CD14-positive monocyte (primary cell): ENCODE results near the gene VAMP2. TPM values are rescaled to one million over a fixed set of nuclear protein-coding genes. Genes with fewer than 3 reads are reported as not detected.

Experiments used
- DNase-seq, 3 donors: peaks; one replicate each; pipeline ENCODE4 v3.0.0-alpha.2; 2011 to 2022
- H2AFZ ChIP-seq: 2 replicates; pipeline ENCODE4 v1.6.0; 2012; ENCODE audit warnings: mild to moderate bottlenecking, low read depth, low read length, inconsistent platforms; ENCODE audit not compliant: insufficient read depth, poor library complexity, severe bottlenecking
- H3K27ac ChIP-seq, 2 donors: 1 replicate in 1 of 2; 2 replicates in 1 of 2; pipeline ENCODE4 v1.5.1; 2012 to 2013; ENCODE audit warnings: low read length in 2 of 2, control low read depth in 1 of 2, inconsistent platforms in 1 of 2, low read depth in 1 of 2, mild to moderate bottlenecking in 1 of 2
- H3K27me3 ChIP-seq, 2 donors: one replicate each; pipeline versions ENCODE4 v1.6.0 to v1.6.1; 2011 to 2013; ENCODE audit warnings: low read length in 2 of 2; ENCODE audit not compliant: control insufficient read depth in 2 of 2, insufficient read depth in 2 of 2
- H3K36me3 ChIP-seq, 2 donors: replicated peaks in 1 of 2; 1 replicate in 1 of 2; 2 replicates in 1 of 2; pipeline versions ENCODE4 v1.5.1 to v1.6.1; 2012 to 2013; ENCODE audit warnings: low read length in 2 of 2, control low read depth in 1 of 2, inconsistent platforms in 1 of 2, mild to moderate bottlenecking in 1 of 2; ENCODE audit not compliant: insufficient read depth in 2 of 2, control insufficient read depth in 1 of 2
- H3K4me1 ChIP-seq, 2 donors: 1 replicate in 1 of 2; 2 replicates in 1 of 2; pipeline versions ENCODE4 v1.5.1 to v1.6.1; 2012 to 2013; ENCODE audit warnings: low read length in 2 of 2, control low read depth in 1 of 2, inconsistent platforms in 1 of 2, mild to moderate bottlenecking in 1 of 2, moderate library complexity in 1 of 2; ENCODE audit not compliant: insufficient read depth in 2 of 2, control insufficient read depth in 1 of 2
- H3K4me2 ChIP-seq: replicated peaks from 2 replicates; pipeline ENCODE3; 2012; ENCODE audit warnings: low read length, moderate library complexity, mild to moderate bottlenecking; ENCODE audit not compliant: poor library complexity, severe bottlenecking; ENCODE audit errors: extremely low read depth
- H3K4me3 ChIP-seq, 3 experiments: fragments of 200-600 bp in 1 of 3; sonication (generic) in 1 of 3; replicated peaks in 1 of 3; 1 replicate in 2 of 3; 2 replicates in 1 of 3; pipeline ENCODE4 v1.5.1; 2011 to 2013; ENCODE audit warnings: low read length in 3 of 3, mild to moderate bottlenecking in 3 of 3, control low read depth in 2 of 3, low read depth in 2 of 3, inconsistent platforms in 1 of 3, moderate library complexity in 1 of 3
- H3K79me2 ChIP-seq: 2 replicates; pipeline ENCODE4 v1.6.0; 2012; ENCODE audit warnings: mild to moderate bottlenecking, control low read depth, inconsistent platforms, low read length, moderate library complexity; ENCODE audit not compliant: insufficient read depth
- H3K9ac ChIP-seq: 2 replicates; pipeline ENCODE4 v1.6.0; 2017; ENCODE audit warnings: low read length, mild to moderate bottlenecking; ENCODE audit not compliant: insufficient read depth, poor library complexity, severe bottlenecking
- H3K9me3 ChIP-seq, 2 donors: replicated peaks in 1 of 2; 1 replicate in 1 of 2; 2 replicates in 1 of 2; pipeline versions ENCODE4 v1.5.1 to v1.6.1; 2012 to 2013; ENCODE audit warnings: low read length in 2 of 2, control low read depth in 1 of 2; ENCODE audit not compliant: control insufficient read depth in 1 of 2, insufficient read depth in 1 of 2
- H4K20me1 ChIP-seq: 2 replicates; pipeline ENCODE4 v1.6.0; 2012; ENCODE audit warnings: mild to moderate bottlenecking, low read length, control low read depth, moderate library complexity; ENCODE audit not compliant: insufficient read depth
- H3K27ac Mint-ChIP-seq, 7 donors: one replicate each; pipeline ENCODE4 v1.8.0; 2020; ENCODE audit warnings: mild to moderate bottlenecking in 7 of 7, mixed read lengths in 7 of 7, moderate library complexity in 6 of 7, inconsistent platforms in 2 of 7
- H3K27me3 Mint-ChIP-seq, 3 donors: one replicate each; pipeline ENCODE4 v1.8.0; 2021 to 2022; ENCODE audit warnings: low read depth in 3 of 3, mild to moderate bottlenecking in 3 of 3, mixed read lengths in 3 of 3, moderate library complexity in 3 of 3, inconsistent platforms in 1 of 3
- H3K36me3 Mint-ChIP-seq, 2 donors: one replicate each; pipeline ENCODE4 v1.8.0; 2020; ENCODE audit warnings: mixed read lengths in 2 of 2, inconsistent platforms in 1 of 2, mild to moderate bottlenecking in 1 of 2
- H3K4me1 Mint-ChIP-seq: one replicate; pipeline ENCODE4 v1.8.0; 2020; ENCODE audit warnings: mild to moderate bottlenecking, mixed read lengths
- H3K4me3 Mint-ChIP-seq, 2 donors: one replicate each; pipeline ENCODE4 v1.8.0; 2020; ENCODE audit warnings: mild to moderate bottlenecking in 2 of 2, mixed read lengths in 2 of 2, moderate library complexity in 1 of 2
- H3K9me3 Mint-ChIP-seq, 7 donors: one replicate each; pipeline ENCODE4 v1.8.0; 2020 to 2022; ENCODE audit warnings: mixed read lengths in 7 of 7, mild to moderate bottlenecking in 6 of 7, moderate library complexity in 6 of 7, inconsistent platforms in 2 of 7
- WGBS: methylation state at CpG from one replicate; pipeline ENCODE4 v1.1.5; 2013; ENCODE audit warnings: missing lambda C conversion rate; ENCODE audit not compliant: insufficient coverage; 5-methylcytosine and 5-hydroxymethylcytosine counted together
- intact Hi-C, 2 donors: fragments of 100-400 bp; cut with micrococcal nuclease; formaldehyde crosslinking; loops; one replicate each; pipeline versions ENCODE4 v1.15.0 to v1.15.1; 2023
- polyA plus RNA-seq, 3 donors: library from polyadenylated mRNA; depleted of rRNA in 1 of 3; unstranded in 2 of 3; stranded (reverse) in 1 of 3; fragments of 300-500 nt in 2 of 3; fragments of >200 nt in 1 of 3; fragmentation: Illumina TruSeq in 2 of 3; gene quantifications; 1 replicate in 2 of 3; 2 replicates in 1 of 3; pipeline ENCODE4 v1.2.3, GENCODE V29; 2012 to 2021
- TF ChIP-seq, protein P1 (sequence below): fragments of 200-600 bp; IDR thresholded peaks from one replicate; pipeline ENCODE4 v1.8.0; 2022; ENCODE audit warnings: antibody characterized with exemption, mild to moderate bottlenecking

Gene VAMP2
- polyA plus RNA-seq, 3 donors, result 10.2 to 139 (median 14.5) TPM

DNA sequence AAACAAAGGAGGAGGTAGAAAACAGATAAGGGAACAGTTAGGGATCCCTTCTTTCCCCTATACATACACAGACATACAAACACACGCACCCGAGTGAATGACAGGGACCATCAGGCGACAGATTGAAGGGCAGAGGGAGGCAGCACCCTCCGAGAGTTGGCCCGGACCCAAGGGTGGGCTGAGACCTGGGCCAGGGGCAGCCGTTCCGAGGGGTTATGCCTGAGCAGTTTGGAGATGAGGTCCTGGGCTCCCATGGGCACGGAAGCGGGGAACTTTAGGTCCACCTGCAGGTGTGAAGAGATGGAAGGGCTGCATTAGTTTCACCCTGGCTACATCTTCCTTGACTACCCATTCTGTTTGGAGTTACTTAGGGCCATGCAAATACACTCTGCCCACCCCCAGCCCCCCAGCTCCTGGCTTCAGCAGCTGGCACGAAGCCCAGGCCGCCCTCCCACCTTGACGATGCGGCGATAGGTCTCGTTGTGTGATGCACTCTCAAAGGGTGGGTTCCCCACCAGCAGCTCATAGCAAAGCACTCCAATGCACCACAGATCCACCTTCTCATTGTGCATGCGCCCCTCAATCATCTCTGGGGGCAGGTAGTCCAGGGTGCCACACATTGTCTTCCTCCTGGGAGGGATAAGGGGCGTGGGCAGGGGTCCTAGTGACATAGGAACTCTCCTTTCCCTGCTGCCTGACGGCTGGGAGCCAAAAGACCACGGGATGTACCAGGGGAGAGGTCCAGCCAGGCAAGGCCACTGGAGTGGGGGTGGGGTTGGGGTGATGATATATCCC is 42.2 kb upstream of the VAMP2 start:
- Mint-ChIP-seq H3K4me3 (no peak overlapping the region), H3K9me3 (no peaks in the 10 kb centered on the region), H3K27me3 (no peaks in the 10 kb centered on the region), H3K27ac (peak overlapping the region in 1 of 7 donors; percentile 70), H3K4me1 (peaks cover 18% of the 10 kb centered on the region), H3K36me3 (peaks cover 19 to 42% of the 10 kb centered on the region in 2 donors)
- peaks cover 2 to 14% of the 10 kb centered on the region in 2 donors for H3K36me3 ChIP-seq
- no peaks in the 10 kb centered on the region for H3K9me3 ChIP-seq
- H3K27ac ChIP-seq, result no peak overlapping the region
- 99% methylated on average over 11 of the region's 19 CpGs for WGBS
- no peaks in the 10 kb centered on the region for H4K20me1 ChIP-seq
- intact Hi-C loops, result loop anchor here in 1 of 2 donors (5.0 kb wide), 1 partner anchor 82 kb away; the partner anchor contains the start of gene RANGRF
- no peak overlapping the region for H2AFZ ChIP-seq
- H3K27me3 ChIP-seq, result no peaks in the 10 kb centered on the region
- no peak overlapping the region for H3K4me2 ChIP-seq
- H3K9ac ChIP-seq, result no peak overlapping the region
- DNase-seq, result no peak
- H3K4me1 ChIP-seq, result peaks cover 18 to 22% of the 10 kb centered on the region in 2 donors
- TF ChIP-seq, protein P1, sequence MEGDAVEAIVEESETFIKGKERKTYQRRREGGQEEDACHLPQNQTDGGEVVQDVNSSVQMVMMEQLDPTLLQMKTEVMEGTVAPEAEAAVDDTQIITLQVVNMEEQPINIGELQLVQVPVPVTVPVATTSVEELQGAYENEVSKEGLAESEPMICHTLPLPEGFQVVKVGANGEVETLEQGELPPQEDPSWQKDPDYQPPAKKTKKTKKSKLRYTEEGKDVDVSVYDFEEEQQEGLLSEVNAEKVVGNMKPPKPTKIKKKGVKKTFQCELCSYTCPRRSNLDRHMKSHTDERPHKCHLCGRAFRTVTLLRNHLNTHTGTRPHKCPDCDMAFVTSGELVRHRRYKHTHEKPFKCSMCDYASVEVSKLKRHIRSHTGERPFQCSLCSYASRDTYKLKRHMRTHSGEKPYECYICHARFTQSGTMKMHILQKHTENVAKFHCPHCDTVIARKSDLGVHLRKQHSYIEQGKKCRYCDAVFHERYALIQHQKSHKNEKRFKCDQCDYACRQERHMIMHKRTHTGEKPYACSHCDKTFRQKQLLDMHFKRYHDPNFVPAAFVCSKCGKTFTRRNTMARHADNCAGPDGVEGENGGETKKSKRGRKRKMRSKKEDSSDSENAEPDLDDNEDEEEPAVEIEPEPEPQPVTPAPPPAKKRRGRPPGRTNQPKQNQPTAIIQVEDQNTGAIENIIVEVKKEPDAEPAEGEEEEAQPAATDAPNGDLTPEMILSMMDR, result no peak
- peaks cover 39% of the 10 kb centered on the region for H3K79me2 ChIP-seq
- H3K4me3 ChIP-seq, result no peak overlapping the region

DNA sequence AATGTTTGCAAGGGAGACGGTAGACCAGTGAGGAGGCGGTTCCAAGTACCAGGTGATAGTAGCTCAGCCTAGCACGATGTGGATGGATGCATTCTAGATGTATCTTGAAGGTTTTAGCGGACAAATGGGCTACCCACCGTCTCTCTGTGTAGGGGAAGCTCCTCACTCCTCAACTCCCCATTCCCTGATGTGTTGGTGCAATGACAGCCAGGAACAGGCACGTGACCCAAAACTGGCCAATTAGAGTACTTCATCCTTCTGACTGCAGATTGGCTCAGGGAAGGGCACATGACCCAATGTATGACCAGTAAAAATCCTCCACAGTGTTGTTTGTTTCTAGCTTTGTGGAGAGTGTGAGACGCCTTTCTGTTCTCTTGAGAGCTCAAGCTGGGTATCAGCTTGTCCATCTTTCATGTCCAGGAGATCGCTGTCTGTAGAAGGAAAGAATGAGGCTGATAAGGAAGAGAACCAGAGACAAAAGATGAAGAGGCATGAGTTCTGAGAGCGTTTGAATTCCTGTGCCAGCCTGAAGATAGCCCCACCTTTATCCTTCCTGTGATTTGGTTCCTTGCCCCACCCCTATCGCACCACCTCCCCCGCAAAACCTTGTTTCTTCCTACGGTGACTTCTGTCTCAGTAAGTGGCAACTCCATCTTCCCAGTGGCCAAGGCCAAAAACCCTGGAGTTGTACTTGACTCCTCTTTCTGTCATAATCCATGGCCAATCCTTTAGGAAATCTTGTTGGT is 29.5 kb upstream of the VAMP2 start:
- H3K4me3 Mint-ChIP-seq, result no peak overlapping the region
- Histone ChIP-seq H3K27me3 (no peaks in the 10 kb centered on the region), H3K9me3 (no peaks in the 10 kb centered on the region), H3K79me2 (peaks cover 23% of the 10 kb centered on the region), H2AFZ (peak overlapping the region; percentile 79), H4K20me1 (peaks cover 18% of the 10 kb centered on the region), H3K9ac (peak overlapping the region; percentile 35), H3K4me2 (peak overlapping the region; percentile 64), H3K36me3 (no peaks in the 10 kb centered on the region), H3K4me1 (peaks cover 46 to 50% of the 10 kb centered on the region in 2 donors), H3K27ac (peak overlapping the region; percentile 51 to 79), H3K4me3 (peak overlapping the region; percentile 13 to 63 (median 41))
- H3K9me3 Mint-ChIP-seq, result no peaks in the 10 kb centered on the region
- 38% methylated on average over 5 of the region's 12 CpGs for WGBS
- TF ChIP-seq, protein P1, result no peak
- no peaks in the 10 kb centered on the region for H3K27me3 Mint-ChIP-seq
- peaks cover 9% of the 10 kb centered on the region for H3K4me1 Mint-ChIP-seq
- H3K36me3 Mint-ChIP-seq, result peaks cover 0 to 1% of the 10 kb centered on the region in 2 donors
- H3K27ac Mint-ChIP-seq, result no peak overlapping the region
- peak; percentile 75 to 90 (median 89) for DNase-seq
- intact Hi-C loops, result no loop called here
